ENCODE results near the gene TOX3.

Gene TOX3

DNA sequence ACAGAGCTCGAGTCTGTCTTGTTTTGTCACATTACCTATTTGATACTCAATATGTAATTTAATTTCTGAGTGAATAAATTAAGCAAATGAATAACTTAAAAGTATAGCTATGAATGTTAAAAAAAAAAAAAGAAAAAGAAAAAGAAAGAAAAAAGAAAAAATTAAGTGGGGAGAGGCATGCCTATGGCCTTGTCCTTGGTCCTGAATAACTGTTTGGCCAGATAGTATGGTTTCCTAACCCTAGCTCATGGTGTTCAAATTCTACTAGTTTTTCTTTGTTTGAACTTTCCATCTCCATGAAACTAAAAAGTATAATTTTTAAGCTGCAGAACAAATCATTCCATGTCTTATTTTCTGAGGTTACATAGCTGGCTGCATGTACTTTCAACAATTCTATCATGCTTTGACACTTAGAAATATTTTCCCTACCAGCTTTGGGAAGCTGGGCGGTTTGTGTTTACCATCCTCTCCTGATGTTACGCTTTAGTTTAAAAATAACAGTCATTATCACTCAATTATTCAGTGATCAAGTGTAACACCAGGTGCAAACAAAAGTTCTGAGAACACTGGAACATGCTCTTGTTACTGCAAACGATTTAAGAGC lies 31.8 kb downstream of the TOX3 start:
- TF ChIP-seq, protein P1, sequence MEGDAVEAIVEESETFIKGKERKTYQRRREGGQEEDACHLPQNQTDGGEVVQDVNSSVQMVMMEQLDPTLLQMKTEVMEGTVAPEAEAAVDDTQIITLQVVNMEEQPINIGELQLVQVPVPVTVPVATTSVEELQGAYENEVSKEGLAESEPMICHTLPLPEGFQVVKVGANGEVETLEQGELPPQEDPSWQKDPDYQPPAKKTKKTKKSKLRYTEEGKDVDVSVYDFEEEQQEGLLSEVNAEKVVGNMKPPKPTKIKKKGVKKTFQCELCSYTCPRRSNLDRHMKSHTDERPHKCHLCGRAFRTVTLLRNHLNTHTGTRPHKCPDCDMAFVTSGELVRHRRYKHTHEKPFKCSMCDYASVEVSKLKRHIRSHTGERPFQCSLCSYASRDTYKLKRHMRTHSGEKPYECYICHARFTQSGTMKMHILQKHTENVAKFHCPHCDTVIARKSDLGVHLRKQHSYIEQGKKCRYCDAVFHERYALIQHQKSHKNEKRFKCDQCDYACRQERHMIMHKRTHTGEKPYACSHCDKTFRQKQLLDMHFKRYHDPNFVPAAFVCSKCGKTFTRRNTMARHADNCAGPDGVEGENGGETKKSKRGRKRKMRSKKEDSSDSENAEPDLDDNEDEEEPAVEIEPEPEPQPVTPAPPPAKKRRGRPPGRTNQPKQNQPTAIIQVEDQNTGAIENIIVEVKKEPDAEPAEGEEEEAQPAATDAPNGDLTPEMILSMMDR (conservative IDR thresholded peaks at IDR 0.05): no peak
- no peak overlapping the region for H3K27ac ChIP-seq

DNA sequence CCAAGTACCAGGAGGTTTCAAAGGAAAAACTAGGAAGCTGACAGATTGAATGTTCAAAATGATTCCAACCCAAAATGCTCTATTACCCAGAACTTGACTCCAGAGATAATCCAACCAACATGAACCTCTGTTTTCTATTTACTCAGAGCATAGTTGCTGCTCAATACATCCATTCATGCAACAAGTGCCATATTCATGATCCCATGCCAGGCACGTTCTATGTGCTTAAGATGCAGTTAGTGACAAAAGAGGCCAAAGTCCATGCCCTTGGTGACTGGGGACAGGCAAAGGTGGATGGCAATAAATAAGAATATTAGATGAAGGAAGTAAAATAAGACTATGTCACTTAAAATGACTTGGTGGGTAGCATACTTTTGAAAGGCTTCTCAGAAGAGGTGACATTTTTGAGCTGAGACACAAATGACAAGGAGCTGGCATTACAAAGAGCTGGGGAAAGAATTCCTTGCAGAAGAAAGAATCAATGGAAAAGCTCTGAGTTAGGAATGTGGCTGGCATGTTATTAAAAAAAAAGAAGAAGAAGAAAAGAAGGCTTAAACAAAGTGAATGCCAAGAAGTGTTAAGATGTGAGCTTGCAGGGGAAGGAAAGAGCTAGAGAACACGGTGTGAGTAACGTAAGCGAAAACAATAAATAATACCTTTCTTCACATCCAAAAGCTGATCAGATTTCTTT lies 34.5 kb downstream of the TOX3 start:
- H3K27ac ChIP-seq: no peak overlapping the region
- TF ChIP-seq, protein P1 (conservative IDR thresholded peaks at IDR 0.05): no peak

DNA sequence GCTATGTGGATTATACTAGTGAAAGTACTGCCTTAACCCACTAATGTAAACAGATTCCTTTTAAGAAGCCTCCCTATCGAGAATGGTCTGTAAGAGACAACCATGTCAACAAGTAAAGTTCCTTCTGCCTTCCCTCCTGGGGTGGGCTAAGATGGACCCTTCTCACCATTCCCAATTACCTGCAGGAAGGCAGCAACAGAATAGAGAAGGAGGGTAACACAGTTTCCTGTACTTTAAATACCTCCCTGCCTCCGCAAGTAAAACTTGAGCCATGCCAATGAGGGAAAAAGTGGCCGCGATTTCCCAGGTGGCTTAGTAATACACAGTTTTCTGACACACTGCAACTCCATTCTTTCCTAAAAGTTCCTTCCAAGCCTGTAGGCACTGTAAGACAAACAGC lies 45.2 kb downstream of the TOX3 start:
- TF ChIP-seq, protein P1 (conservative IDR thresholded peaks at IDR 0.05): no peak

DNA sequence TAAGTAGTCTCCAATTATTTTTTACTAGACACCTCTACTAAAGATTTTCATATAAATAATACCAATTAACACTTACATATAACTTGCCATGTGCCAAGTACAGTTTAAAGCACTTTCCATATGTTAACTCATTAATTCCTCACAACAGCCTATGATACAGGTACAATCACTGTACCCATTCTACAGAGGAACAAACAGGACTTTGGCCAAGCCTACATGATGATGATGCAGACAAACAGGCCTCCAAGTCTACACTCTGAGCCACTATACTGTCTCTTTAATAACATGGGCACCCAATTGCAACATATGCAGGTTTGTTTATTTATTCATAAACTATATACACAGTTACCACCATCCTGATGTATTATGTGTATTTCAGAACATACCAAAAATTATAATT lies 46.0 kb downstream of the TOX3 start:
- TF ChIP-seq, protein P1 (conservative IDR thresholded peaks at IDR 0.05): no peak
- H3K27ac ChIP-seq: no peak overlapping the region

More for the DNA sequence above, 45.2 kb downstream of the TOX3 start:
- no peak overlapping the region for H3K27ac ChIP-seq

DNA sequence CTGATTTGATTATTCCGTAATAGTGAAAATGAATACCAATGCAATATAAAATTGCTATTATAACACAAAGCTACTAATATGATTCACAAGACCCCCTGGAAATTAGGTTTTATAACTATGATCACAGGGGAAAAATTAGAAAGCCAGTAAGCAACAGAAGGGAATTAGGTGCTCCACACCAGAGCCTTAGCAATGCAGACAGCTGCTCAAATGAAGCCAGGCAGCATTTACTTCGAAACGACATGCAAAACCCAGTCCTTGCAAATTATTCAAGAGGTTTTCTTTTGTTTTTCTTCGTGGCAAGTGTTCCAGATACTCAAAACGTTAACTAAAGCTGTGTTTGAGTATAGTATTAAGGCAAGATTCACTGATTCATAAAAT lies 47.9 kb downstream of the TOX3 start:
- TF ChIP-seq, protein P1 (conservative IDR thresholded peaks at IDR 0.05): no peak

DNA sequence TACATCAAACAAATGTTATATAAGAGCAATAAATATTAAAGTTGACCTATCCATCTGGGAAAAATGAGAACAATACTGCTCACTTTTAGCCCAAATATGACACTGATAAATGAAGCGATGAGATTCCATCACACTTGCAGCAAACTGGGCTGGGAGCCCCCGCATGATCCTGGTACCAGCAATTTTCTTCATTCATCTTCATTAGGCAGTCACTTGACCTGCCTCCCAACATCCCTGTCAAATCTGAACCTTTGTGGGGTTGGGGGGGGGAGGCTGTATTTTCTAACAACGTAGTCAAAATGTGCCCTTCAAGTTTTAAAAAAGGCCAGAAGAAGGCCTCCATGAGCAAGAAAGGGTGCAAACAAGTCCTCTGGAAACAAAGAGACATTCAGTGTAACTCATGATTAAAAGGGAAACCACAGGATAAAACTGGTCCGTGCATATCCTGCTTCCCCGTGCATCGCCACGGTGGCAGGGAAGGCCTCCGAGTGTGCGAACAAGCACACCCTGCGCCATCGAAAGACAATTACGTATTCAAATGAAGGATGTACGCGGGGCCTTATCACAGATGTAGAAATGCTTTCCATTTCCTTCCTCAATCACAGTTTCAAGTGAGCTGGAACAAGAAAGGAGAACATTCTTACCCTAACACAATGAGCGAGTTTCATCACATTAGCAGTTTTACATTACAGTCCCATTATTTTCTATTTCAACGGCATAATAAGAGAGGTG lies 48.4 kb downstream of the TOX3 start:
- TF ChIP-seq, protein P1 (conservative IDR thresholded peaks at IDR 0.05): no peak
- no peak overlapping the region for H3K27ac ChIP-seq

More for the DNA sequence above, 47.9 kb downstream of the TOX3 start:
- H3K27ac ChIP-seq: no peak overlapping the region

DNA sequence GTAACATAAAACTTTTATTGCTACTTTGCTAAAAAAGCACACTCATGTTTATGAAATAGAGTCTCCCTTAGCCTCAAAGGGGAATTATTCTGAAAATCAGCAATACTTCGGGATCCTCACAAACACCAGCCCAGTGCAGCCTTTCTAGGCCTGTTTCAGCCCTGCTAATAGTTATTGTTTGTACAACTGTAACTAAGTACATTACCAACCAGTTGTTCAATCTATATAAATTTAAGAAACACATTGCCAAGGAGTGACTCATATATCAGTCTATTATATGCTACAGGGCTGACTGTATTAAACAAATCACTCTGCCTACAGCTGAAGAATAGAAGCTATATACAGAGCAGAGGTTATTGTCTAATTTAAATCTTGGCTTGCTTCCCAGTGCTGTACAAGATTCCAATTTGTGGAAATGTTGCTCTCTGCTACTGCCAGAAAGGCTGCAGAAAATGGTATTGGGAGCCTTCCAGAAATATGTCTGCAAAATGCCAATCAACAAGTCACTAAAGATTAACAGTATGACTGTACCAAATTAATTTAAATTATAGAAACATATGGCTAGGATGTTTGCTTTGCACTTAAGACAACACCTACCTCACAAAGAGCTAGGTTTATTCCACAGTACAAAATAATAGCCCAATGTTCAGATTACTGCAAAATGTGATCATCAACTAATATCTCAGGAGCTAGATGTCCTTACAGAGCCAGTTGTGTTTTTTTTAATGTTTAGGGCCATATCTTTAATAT lies 49.7 kb downstream of the TOX3 start:
- peak overlapping the region; percentile 62 for H3K27ac ChIP-seq
- TF ChIP-seq, protein P1 (conservative IDR thresholded peaks at IDR 0.05): no peak

All from VCaP (cell line).